Measurements from ENCODE around the gene OSBPL3. TPM values are rescaled to one million over a fixed set of nuclear protein-coding genes. Genes with fewer than 3 reads are reported as not detected.
"Not testable (repeated sequence)": the region's sequence is repeated elsewhere in the genome, so short reads cannot be mapped to it uniquely, and the experiment has no call there.

The OSBPL3 gene
- total RNA-seq, 1 donor from 2014 or later, result 8.0 TPM

GRCh38 chr7:24905996-24906770 is 73.8 kb downstream of the OSBPL3 start:
- no peak overlapping the region for H3K4me3 Mint-ChIP-seq
- no peak for TF ChIP-seq EZH2phosphoT487 (IDR thresholded peaks at IDR 0.05)
- no peak for TF ChIP-seq CTCF (IDR thresholded peaks at IDR 0.05)
- no peak for TF ChIP-seq EZH2 (IDR thresholded peaks at IDR 0.05)
- no peak for DNase-seq (ENCODE audit: low spot score)
- peaks cover 5% of the 10 kb centered on the region for H3K36me3 Mint-ChIP-seq
- H3K9ac ChIP-seq, result no peak overlapping the region
- H3K27me3 ChIP-seq, result no peaks in the 10 kb centered on the region
- no peaks in the 10 kb centered on the region for H3K27me3 Mint-ChIP-seq (ENCODE audit: insufficient read depth, low read depth)
- no peak overlapping the region for H3K27ac Mint-ChIP-seq
- no peaks in the 10 kb centered on the region for H3F3A ChIP-seq (ENCODE audit: low read depth)
- no peak overlapping the region for H3K4me3 ChIP-seq
- H3K9me3 ChIP-seq (ENCODE audit: low read depth), result no peaks in the 10 kb centered on the region
- no peaks in the 10 kb centered on the region for H3K4me1 ChIP-seq
- H3K79me2 ChIP-seq (ENCODE audit: low read depth), result no peaks in the 10 kb centered on the region
- no peak overlapping the region for H3K27ac ChIP-seq
- H3K9me3 Mint-ChIP-seq, result peaks cover 3% of the 10 kb centered on the region
- peaks cover 3% of the 10 kb centered on the region for H3K4me1 Mint-ChIP-seq
- no peak overlapping the region for H3K4me2 ChIP-seq
- H3K36me3 ChIP-seq, result no peaks in the 10 kb centered on the region
- H4K20me1 ChIP-seq (ENCODE audit: low read depth), result no peaks in the 10 kb centered on the region
- no peak overlapping the region for H2AFZ ChIP-seq (replicated peaks)

GRCh38 chr7:24903992-24904391 is 76.0 kb downstream of the OSBPL3 start:
- H3K9ac ChIP-seq; H3K4me3 Mint-ChIP-seq; H3K79me2 ChIP-seq (ENCODE audit: low read depth): not testable (repeated sequence)

GRCh38 chr7:24903559-24903958 is 76.4 kb downstream of the OSBPL3 start:
- Mint-ChIP-seq H3K4me1 (peaks cover 3% of the 10 kb centered on the region), H3K36me3 (peaks cover 5% of the 10 kb centered on the region), H3K27me3 (ENCODE audit: insufficient read depth, low read depth) (no peaks in the 10 kb centered on the region), H3K9me3 (peaks cover 8% of the 10 kb centered on the region), H3K4me3 (no peak overlapping the region), H3K27ac (no peak overlapping the region)
- Histone ChIP-seq H2AFZ (replicated peaks) (no peak overlapping the region), H3K9me3 (ENCODE audit: low read depth) (no peaks in the 10 kb centered on the region), H3K4me3 (no peak overlapping the region), H3K27me3 (no peaks in the 10 kb centered on the region), H3K79me2 (ENCODE audit: low read depth) (no peaks in the 10 kb centered on the region), H3F3A (ENCODE audit: low read depth) (no peaks in the 10 kb centered on the region), H3K27ac (no peak overlapping the region), H4K20me1 (ENCODE audit: low read depth) (no peaks in the 10 kb centered on the region), H3K9ac (no peak overlapping the region), H3K4me1 (no peaks in the 10 kb centered on the region), H3K4me2 (no peak overlapping the region), H3K36me3 (no peaks in the 10 kb centered on the region)
- TF ChIP-seq CTCF (IDR thresholded peaks at IDR 0.05) (no peak), EZH2 (IDR thresholded peaks at IDR 0.05) (no peak), EZH2phosphoT487 (IDR thresholded peaks at IDR 0.05) (no peak)
- DNase-seq (ENCODE audit: low spot score), result no peak

More at GRCh38 chr7:24903992-24904391, 76.0 kb downstream of the OSBPL3 start:
- H3K36me3 Mint-ChIP-seq; H2AFZ ChIP-seq (replicated peaks); H3F3A ChIP-seq (ENCODE audit: low read depth); DNase-seq (ENCODE audit: low spot score); H3K36me3 ChIP-seq; H3K9me3 ChIP-seq (ENCODE audit: low read depth); H3K27me3 ChIP-seq; H4K20me1 ChIP-seq (ENCODE audit: low read depth); H3K4me1 Mint-ChIP-seq; H3K4me3 ChIP-seq; H3K27ac Mint-ChIP-seq; H3K9me3 Mint-ChIP-seq; H3K4me1 ChIP-seq; H3K4me2 ChIP-seq; H3K27ac ChIP-seq; H3K27me3 Mint-ChIP-seq (ENCODE audit: insufficient read depth, low read depth): not testable (repeated sequence)

GRCh38 chr7:24902931-24903330 is 77.0 kb downstream of the OSBPL3 start:
- Histone ChIP-seq H4K20me1 (ENCODE audit: low read depth) (no peaks in the 10 kb centered on the region), H3K9ac (no peak overlapping the region), H3K79me2 (ENCODE audit: low read depth) (no peaks in the 10 kb centered on the region), H3K4me2 (no peak overlapping the region), H3F3A (ENCODE audit: low read depth) (no peaks in the 10 kb centered on the region), H3K27me3 (no peaks in the 10 kb centered on the region), H3K9me3 (ENCODE audit: low read depth) (no peaks in the 10 kb centered on the region), H2AFZ (replicated peaks) (no peak overlapping the region), H3K4me1 (no peaks in the 10 kb centered on the region), H3K36me3 (no peaks in the 10 kb centered on the region), H3K27ac (no peak overlapping the region), H3K4me3 (no peak overlapping the region)
- no peaks in the 10 kb centered on the region for H3K27me3 Mint-ChIP-seq (ENCODE audit: insufficient read depth, low read depth)
- peaks cover 8% of the 10 kb centered on the region for H3K9me3 Mint-ChIP-seq
- TF ChIP-seq CTCF (IDR thresholded peaks at IDR 0.05), result no peak
- H3K4me3 Mint-ChIP-seq, result no peak overlapping the region
- H3K4me1 Mint-ChIP-seq, result peaks cover 3% of the 10 kb centered on the region
- no peak overlapping the region for H3K27ac Mint-ChIP-seq
- no peak for DNase-seq (ENCODE audit: low spot score)
- H3K36me3 Mint-ChIP-seq, result peaks cover 5% of the 10 kb centered on the region

Data from neural progenitor cell (in vitro differentiated cells).